Effector memory CD4-positive, alpha-beta T cell (primary cell): ENCODE results near the gene CCDC85B.
"Not testable (repeated sequence)": the region's sequence is repeated elsewhere in the genome, so short reads cannot be mapped to it uniquely, and the experiment has no call there.

Experiments used
- DNase-seq, 3 donors: peaks; one replicate each; pipeline ENCODE4 v3.0.0-alpha.2; 2020
- H3K27ac ChIP-seq: 2 replicates; pipeline ENCODE4 v1.7.0; 2013; ENCODE audit warnings: mild to moderate bottlenecking, low read length, moderate library complexity; ENCODE audit not compliant: insufficient read depth, poor library complexity, severe bottlenecking
- H3K27me3 ChIP-seq: replicated peaks from 2 replicates; pipeline ENCODE4 v1.7.0; 2013; ENCODE audit warnings: mild to moderate bottlenecking, low read length; ENCODE audit not compliant: insufficient read depth, control insufficient read depth, poor library complexity, severe bottlenecking
- H3K36me3 ChIP-seq: 2 replicates; pipeline ENCODE4 v1.7.0; 2013; ENCODE audit warnings: mild to moderate bottlenecking, low read length, moderate library complexity; ENCODE audit not compliant: control insufficient read depth, insufficient read depth
- H3K4me1 ChIP-seq: 2 replicates; pipeline ENCODE4 v1.7.0; 2013; ENCODE audit warnings: low read length, mild to moderate bottlenecking; ENCODE audit not compliant: control insufficient read depth, insufficient read depth, poor library complexity, severe bottlenecking
- H3K4me3 ChIP-seq: 2 replicates; pipeline ENCODE4 v1.7.0; 2013; ENCODE audit warnings: low read length, low read depth, mild to moderate bottlenecking; ENCODE audit not compliant: insufficient read depth, poor library complexity, severe bottlenecking
- H3K9me3 ChIP-seq: 2 replicates; pipeline ENCODE4 v1.7.0; 2013; ENCODE audit warnings: mild to moderate bottlenecking, low read length, moderate library complexity; ENCODE audit not compliant: control insufficient read depth
- total RNA-seq, 3 donors: gene quantifications; one replicate each; lab custom pipeline; 2026; lab: John Stamatoyannopoulos, UW

The CCDC85B gene
- 28.4 to 56.9 (median 38.9) reads per million in 3 donors for total RNA-seq

- DNase-seq: peak; percentile 96 to 97 (median 97)
Observed at GRCh38 chr11:65890324-65891218, at the start of gene CCDC85B. TSS of gene CCDC85B (plus strand) at chr11:65890673. CDS start at chr11:65890784, 111 bp downstream.

GRCh38 chr11:65842144-65842543, 48.3 kb upstream of the CCDC85B start:
- H3K27me3 ChIP-seq: no peaks in the 10 kb centered on the region
- H3K9me3 ChIP-seq: no peaks in the 10 kb centered on the region
- no peaks in the 10 kb centered on the region for H3K36me3 ChIP-seq
- DNase-seq: no peak
- no peak overlapping the region for H3K27ac ChIP-seq
- no peaks in the 10 kb centered on the region for H3K4me1 ChIP-seq
- H3K4me3 ChIP-seq: no peak overlapping the region

More at GRCh38 chr11:65890324-65891218, at the start of gene CCDC85B:
- H3K36me3 ChIP-seq: peaks cover 2% of the 10 kb centered on the region
- H3K9me3 ChIP-seq: no peaks in the 10 kb centered on the region
- H3K4me3 ChIP-seq: peak within 1 kb of the TSS; percentile 79
- peaks cover 45% of the 10 kb centered on the region for H3K4me1 ChIP-seq
- H3K27ac ChIP-seq: peak within 1 kb of the TSS; percentile 90
- no peaks in the 10 kb centered on the region for H3K27me3 ChIP-seq

GRCh38 chr11:65843811-65844210, 46.7 kb upstream of the CCDC85B start:
- Histone ChIP-seq H3K4me3 (no peak overlapping the region), H3K4me1 (no peaks in the 10 kb centered on the region), H3K36me3 (no peaks in the 10 kb centered on the region), H3K9me3 (no peaks in the 10 kb centered on the region), H3K27me3 (no peaks in the 10 kb centered on the region), H3K27ac (no peak overlapping the region)
- no peak for DNase-seq

GRCh38 chr11:65844231-65844872, 46.1 kb upstream of the CCDC85B start:
- DNase-seq: no peak
- H3K4me3 ChIP-seq: no peak overlapping the region

GRCh38 chr11:65847746-65848145, 42.7 kb upstream of the CCDC85B start:
- H3K4me3 ChIP-seq: no peak overlapping the region
- no peaks in the 10 kb centered on the region for H3K9me3 ChIP-seq
- H3K27me3 ChIP-seq: no peaks in the 10 kb centered on the region
- DNase-seq: no peak
- H3K4me1 ChIP-seq: no peaks in the 10 kb centered on the region
- H3K27ac ChIP-seq: no peak overlapping the region
- H3K36me3 ChIP-seq: peaks cover 23% of the 10 kb centered on the region

More at GRCh38 chr11:65844231-65844872, 46.1 kb upstream of the CCDC85B start:
- H3K9me3 ChIP-seq: no peaks in the 10 kb centered on the region
- no peaks in the 10 kb centered on the region for H3K36me3 ChIP-seq
- H3K4me1 ChIP-seq: no peaks in the 10 kb centered on the region
- no peak overlapping the region for H3K27ac ChIP-seq
- H3K27me3 ChIP-seq: no peaks in the 10 kb centered on the region

GRCh38 chr11:65848693-65849092, 41.8 kb upstream of the CCDC85B start:
- H3K27ac ChIP-seq, H3K4me1 ChIP-seq, H3K27me3 ChIP-seq, DNase-seq, H3K9me3 ChIP-seq, H3K4me3 ChIP-seq: not testable (repeated sequence)
- peaks cover 32% of the 10 kb centered on the region for H3K36me3 ChIP-seq

GRCh38 chr11:65849366-65849765, 41.1 kb upstream of the CCDC85B start:
- Histone ChIP-seq H3K9me3 (no peaks in the 10 kb centered on the region), H3K36me3 (peaks cover 39% of the 10 kb centered on the region), H3K27me3 (no peaks in the 10 kb centered on the region), H3K4me1 (peaks cover 4% of the 10 kb centered on the region), H3K27ac (no peak overlapping the region), H3K4me3 (no peak overlapping the region)
- no peak for DNase-seq

- no peak for DNase-seq
- peaks cover 4% of the 10 kb centered on the region for H3K4me1 ChIP-seq
- H3K36me3 ChIP-seq: peaks cover 43% of the 10 kb centered on the region
- H3K4me3 ChIP-seq: no peak overlapping the region
- H3K27me3 ChIP-seq: no peaks in the 10 kb centered on the region
- no peaks in the 10 kb centered on the region for H3K9me3 ChIP-seq
- no peak overlapping the region for H3K27ac ChIP-seq
Observed at GRCh38 chr11:65849771-65850216, 40.7 kb upstream of the CCDC85B start.

- Histone ChIP-seq H3K4me1 (peaks cover 5% of the 10 kb centered on the region), H3K9me3 (no peaks in the 10 kb centered on the region), H3K27me3 (no peaks in the 10 kb centered on the region), H3K27ac (no peak overlapping the region), H3K36me3 (peaks cover 50% of the 10 kb centered on the region), H3K4me3 (no peak overlapping the region)
- DNase-seq: no peak
Observed at GRCh38 chr11:65850217-65851082, 40.0 kb upstream of the CCDC85B start.
